ENCODE data around the gene MSL3B.
A peak's percentile ranks its signal among the peaks of the same experiment; 100 is the strongest.
"Not testable (repeated sequence)": the region's sequence is repeated elsewhere in the genome, so short reads cannot be mapped to it uniquely, and the experiment has no call there.

Gene MSL3B

DNA sequence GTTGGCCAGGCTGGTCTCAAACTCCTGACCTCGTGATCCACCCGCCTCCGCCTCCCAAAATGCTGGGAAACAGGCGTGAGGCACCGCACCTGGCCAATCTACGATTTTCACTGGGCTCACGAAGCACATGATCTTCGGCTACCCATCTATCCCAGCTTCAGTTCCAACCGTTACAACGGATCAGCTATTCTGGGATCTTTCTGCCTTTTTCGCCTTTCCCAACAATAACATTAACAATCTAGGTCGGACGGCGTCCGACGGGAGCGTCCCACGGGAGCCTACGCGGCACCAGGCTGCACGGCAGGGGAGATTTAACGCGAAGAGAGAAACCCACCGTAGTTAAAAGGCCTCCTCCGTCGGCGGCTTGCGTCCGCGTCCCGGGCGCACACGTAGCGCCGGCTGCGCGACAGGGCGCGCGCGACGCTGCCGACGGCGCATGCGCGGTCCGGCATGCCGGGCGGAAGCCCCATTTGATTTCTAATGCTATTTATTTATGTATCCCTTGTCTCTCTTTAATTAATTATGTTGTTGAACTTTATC is at the start of gene MSL3B:
TSS of gene MSL3B (minus strand) at position 394 of the 540 bp plus-strand sequence.
- DNase-seq (ENCODE audit: low spot score): peak; percentile 60

- DNase-seq (ENCODE audit: low spot score): no peak
Observed at GRCh38 chr2:233917116-233917515, 48.9 kb upstream of the MSL3B start, which contains the start of gene TRPM8. Gene TRPM8 (plus strand): TSS chr2:233917373. CDS start chr2:233926538, 9,165 bp downstream.

GRCh38 chr2:233915128-233915527 is 46.9 kb upstream of the MSL3B start:
- no peak for DNase-seq (ENCODE audit: low spot score)

- no peak for DNase-seq (ENCODE audit: low spot score)
Observed at GRCh38 chr2:233912691-233913423, 44.7 kb upstream of the MSL3B start.

GRCh38 chr2:233907627-233908026 is 39.4 kb upstream of the MSL3B start:
- no peak for DNase-seq (ENCODE audit: low spot score)

GRCh38 chr2:233905945-233906344 is 37.8 kb upstream of the MSL3B start:
- DNase-seq (ENCODE audit: low spot score): no peak

- DNase-seq (ENCODE audit: low spot score): no peak
Observed at GRCh38 chr2:233901884-233902283, 33.7 kb upstream of the MSL3B start.

DNA sequence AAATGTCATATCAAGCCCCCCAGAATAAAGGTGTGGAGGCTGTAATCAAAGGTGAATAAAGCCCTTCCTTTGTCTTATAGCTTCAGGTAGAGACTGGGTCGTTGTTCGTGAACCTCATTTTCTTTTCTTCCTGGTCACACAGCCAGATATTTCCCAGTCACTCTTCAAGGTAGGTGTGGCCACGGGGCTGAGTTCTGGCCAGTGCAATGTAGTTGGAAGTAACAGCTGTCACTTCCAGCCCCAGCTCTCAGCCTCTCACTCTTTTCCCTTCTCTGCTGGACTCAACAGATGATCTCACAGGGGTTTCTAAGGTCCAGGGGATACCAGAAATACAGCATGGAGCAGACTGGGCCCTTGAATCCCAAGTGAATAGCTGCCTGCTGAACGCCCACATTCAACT is 33.2 kb upstream of the MSL3B start:
- no peak for DNase-seq (ENCODE audit: low spot score)

DNA sequence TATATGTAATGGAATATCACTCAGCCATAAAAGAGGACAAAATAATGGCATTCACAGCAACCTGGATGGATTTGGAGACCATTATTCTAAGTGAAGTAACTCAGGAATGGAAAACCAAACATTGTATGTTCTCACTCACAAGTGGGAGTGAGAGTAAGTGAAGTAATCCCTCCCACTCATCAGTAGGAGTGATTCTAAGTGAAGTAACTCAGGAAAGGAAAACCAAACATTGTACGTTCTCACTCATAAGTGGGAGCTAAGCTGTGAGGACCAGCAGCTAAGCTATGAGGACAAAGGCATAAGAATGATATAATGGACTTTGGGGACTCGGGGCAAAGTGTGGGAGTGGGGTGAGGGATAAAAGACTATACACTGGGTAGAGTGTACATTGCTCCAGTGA is 28.1 kb upstream of the MSL3B start:
- not testable (repeated sequence) for DNase-seq (ENCODE audit: low spot score)

DNA sequence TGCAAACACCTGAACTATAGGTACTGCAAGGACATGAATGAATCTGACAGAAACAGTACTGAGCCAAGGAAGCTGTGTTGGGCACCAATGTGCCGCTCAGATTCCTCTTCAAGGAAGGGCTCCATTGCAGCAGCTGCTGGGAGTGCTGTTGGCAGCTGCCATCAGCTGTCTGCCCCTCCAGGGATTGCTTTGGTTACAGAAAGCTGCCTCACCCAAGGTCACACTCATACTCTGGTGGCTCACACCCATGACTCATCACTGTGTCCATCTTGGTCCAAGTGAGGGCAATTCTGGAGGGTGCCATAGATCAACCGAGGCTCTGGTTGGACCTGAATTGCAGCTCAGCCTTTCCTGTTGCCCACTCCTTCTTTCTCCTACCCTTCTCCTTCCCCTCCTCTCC is 24.6 kb upstream of the MSL3B start:
- no peak for DNase-seq (ENCODE audit: low spot score)

DNA sequence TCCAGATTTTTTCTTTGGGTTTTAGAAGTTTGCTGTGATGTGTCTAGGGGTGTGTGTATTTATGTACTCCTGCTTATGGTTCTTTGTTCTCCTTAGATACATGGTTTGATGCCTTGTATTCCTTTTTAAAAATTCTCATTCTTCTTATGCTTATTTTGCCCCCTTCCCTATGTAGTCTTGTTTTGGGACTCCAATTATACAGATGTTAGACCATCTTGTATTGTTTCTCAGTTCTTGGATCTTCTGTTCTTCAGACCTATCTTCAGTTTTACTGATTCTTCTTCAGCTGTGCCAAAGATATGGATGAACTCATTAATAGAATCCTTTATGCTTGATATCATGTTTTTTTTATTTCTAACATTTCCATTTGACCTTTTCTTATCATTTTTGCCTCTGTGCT is 14.2 kb upstream of the MSL3B start:
- DNase-seq (ENCODE audit: low spot score): no peak

DNA sequence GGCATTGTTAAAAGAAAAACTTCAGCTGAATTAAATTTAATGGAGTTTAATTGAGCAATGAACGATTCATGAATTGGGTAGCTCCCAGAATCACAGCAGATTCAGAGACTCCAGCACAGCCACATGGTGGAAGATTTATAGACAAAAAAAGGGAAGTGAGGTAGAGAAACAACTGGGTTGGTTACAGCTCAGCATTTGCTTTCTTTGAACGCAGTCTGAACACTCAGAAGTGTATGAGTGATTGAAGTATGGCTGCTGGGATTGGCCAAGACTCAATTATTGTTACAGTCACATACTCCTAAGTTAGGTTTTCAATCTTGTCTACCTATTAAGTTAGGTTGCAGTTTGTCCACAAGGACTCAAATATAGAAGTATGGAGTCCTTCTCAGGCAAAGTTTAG is 3.9 kb upstream of the MSL3B start:
- not testable (repeated sequence) for DNase-seq (ENCODE audit: low spot score)

GRCh38 chr2:233871432-233871831 is 3.2 kb upstream of the MSL3B start:
- no peak for DNase-seq (ENCODE audit: low spot score)

- DNase-seq (ENCODE audit: low spot score): no peak
Observed at GRCh38 chr2:233866479-233866878, 1.7 kb downstream of the MSL3B start.

DNA sequence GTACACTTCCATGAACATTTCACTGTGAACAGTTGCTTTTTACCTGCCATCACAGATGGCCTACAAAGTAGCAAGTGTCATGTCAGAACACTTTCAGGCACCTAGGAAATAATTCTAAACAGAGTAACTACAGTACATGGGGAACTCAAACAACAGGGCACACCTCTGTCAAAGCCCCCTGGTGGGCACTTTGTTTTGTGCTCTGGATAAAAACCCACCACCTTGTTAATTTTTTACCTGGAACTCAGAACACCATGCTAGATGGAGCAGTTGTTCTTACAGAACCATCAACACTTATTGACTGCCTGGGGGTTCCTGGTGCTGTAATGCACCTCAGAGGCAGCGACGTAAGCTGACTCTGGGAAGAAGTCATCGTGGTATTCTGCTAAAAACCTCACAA is 2.3 kb downstream of the MSL3B start:
- DNase-seq (ENCODE audit: low spot score): no peak

GRCh38 chr2:233862261-233862768 is 5.9 kb downstream of the MSL3B start:
- no peak for DNase-seq (ENCODE audit: low spot score)

DNA sequence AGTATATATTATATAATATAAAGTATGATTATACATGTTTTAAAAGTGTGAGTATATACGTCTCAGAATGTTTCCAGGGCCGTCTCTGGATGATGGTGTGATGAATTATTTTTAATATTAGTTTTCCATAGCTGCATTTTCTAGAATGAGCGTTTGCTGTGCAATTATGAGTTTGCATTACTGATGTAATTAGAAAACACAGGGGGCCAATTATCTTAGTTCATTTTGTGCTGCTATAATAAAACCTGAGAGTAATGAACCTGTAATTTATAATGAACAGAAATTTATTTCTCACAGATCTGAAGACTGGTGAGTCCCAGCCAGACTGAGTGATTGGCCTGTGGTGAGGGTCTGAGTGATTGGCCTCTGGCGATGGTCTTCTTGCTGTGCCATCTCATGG is 9.9 kb downstream of the MSL3B start:
- DNase-seq (ENCODE audit: low spot score): no peak

GRCh38 chr2:233857511-233858141 is 10.6 kb downstream of the MSL3B start:
- peak; percentile 54 for DNase-seq (ENCODE audit: low spot score)

GRCh38 chr2:233856184-233856583 is 12.0 kb downstream of the MSL3B start:
- no peak for DNase-seq (ENCODE audit: low spot score)

GRCh38 chr2:233855345-233855744 is 12.8 kb downstream of the MSL3B start:
- no peak for DNase-seq (ENCODE audit: low spot score)

GRCh38 chr2:233854241-233854981 is 13.8 kb downstream of the MSL3B start, which contains the start of gene HJURP:
Gene HJURP (minus strand): TSS chr2:233854535. CDS start chr2:233854500, 35 bp downstream.
- DNase-seq (ENCODE audit: low spot score): peak; percentile 91

GRCh38 chr2:233853883-233854240 is 14.3 kb downstream of the MSL3B start:
- DNase-seq (ENCODE audit: low spot score): no peak

Measured in CD4-positive, alpha-beta T cell treated with Interleukin-15 for 4 hours (primary cell).